ENCODE data around the gene ARHGEF16.

Gene ARHGEF16

DNA sequence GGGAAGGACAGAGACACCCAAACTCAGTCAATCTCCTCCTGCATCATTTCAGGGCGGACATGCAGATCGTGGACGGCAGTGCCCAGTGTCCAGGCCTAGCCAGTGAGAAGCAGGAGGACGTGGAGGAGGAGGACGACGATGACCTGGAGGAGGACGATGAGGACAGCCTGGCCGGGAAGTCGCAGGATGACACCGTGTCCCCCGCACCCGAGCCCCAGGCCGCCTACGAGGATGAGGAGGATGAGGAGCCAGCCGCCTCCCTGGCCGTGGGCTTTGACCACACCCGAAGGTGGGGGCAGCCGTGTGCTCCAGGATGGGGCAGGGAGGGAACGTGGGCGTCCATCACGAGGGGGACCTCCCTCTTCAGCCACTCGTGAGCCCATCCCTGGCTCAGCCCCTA, 23.6 kb upstream of the ARHGEF16 start:
- CTCF ChIA-PET: interaction anchor here (0.7 to 1.0 kb wide), 2 partner anchors 22 to 376 kb away, joined by 3 to 4 read pairs; no protein-coding TSS in a partner anchor
- TF ChIP-seq, protein P1, sequence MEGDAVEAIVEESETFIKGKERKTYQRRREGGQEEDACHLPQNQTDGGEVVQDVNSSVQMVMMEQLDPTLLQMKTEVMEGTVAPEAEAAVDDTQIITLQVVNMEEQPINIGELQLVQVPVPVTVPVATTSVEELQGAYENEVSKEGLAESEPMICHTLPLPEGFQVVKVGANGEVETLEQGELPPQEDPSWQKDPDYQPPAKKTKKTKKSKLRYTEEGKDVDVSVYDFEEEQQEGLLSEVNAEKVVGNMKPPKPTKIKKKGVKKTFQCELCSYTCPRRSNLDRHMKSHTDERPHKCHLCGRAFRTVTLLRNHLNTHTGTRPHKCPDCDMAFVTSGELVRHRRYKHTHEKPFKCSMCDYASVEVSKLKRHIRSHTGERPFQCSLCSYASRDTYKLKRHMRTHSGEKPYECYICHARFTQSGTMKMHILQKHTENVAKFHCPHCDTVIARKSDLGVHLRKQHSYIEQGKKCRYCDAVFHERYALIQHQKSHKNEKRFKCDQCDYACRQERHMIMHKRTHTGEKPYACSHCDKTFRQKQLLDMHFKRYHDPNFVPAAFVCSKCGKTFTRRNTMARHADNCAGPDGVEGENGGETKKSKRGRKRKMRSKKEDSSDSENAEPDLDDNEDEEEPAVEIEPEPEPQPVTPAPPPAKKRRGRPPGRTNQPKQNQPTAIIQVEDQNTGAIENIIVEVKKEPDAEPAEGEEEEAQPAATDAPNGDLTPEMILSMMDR (conservative IDR thresholded peaks at IDR 0.05; ENCODE audit: low read depth): no peak
- POLR2A ChIA-PET (ENCODE audit: low non-redundant PET): no interaction called here
- H3K27ac ChIP-seq: no peak overlapping the region
- no peak for DNase-seq (ENCODE audit: low spot score)

DNA sequence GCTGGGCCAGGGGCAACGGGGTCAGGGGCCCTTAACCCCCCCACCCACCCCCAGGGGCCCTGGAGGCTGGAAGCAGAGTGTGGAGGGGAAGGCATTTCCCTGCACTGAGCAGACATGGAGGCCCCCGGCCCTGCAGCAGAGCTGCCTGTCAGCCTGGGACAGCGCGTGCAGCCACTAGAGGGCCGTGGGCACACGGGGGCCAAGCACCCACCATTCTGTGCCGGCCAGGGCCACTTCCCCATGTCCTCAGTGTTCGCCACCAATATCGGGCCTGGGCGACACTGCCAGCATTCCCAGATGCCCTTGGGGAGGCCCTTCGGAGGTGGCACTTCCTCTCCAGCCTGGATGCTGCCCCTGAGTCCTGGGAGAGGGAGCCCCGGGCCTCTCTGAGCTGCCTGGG, 23.2 kb upstream of the ARHGEF16 start:
- H3K27ac ChIP-seq: no peak overlapping the region
- ChIA-PET POLR2A (ENCODE audit: low non-redundant PET) (no interaction called here), CTCF (interaction anchor here (0.6 to 1.5 kb wide), 3 partner anchors 12 to 376 kb away, joined by 3 to 7 read pairs (median 4); no protein-coding TSS in a partner anchor)
- no peak for DNase-seq (ENCODE audit: low spot score)
- TF ChIP-seq, protein P1 (conservative IDR thresholded peaks at IDR 0.05; ENCODE audit: low read depth): no peak; the same call in 1 of the 2 replicates

DNA sequence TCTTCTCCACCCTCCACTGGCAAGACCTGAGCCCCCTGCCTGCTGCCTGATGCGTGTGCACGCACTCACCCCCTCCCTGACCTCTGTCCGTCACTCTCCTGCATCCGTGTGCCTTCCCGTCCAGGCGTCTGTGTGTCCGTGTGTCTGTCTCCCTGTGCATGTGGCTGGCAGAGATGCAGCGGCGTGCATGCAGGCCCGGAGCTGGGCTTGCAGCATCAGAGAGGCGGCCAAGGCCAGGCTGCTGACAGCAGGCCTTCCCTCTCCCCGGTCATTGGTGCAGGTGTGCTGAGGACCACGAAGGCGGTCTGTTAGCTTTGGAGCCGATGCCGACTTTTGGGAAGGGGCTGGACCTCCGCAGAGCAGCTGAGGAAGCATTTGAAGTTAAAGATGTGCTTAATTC, 22.8 kb upstream of the ARHGEF16 start:
- H3K27ac ChIP-seq: no peak overlapping the region
- no peak for DNase-seq (ENCODE audit: low spot score)
- POLR2A ChIA-PET (ENCODE audit: low non-redundant PET): no interaction called here
- TF ChIP-seq, protein P1 (conservative IDR thresholded peaks at IDR 0.05; ENCODE audit: low read depth): no peak
- CTCF ChIA-PET: interaction anchor here (0.6 to 1.5 kb wide), 2 partner anchors 12 to 22 kb away, joined by 3 to 7 read pairs; no protein-coding TSS in a partner anchor

DNA sequence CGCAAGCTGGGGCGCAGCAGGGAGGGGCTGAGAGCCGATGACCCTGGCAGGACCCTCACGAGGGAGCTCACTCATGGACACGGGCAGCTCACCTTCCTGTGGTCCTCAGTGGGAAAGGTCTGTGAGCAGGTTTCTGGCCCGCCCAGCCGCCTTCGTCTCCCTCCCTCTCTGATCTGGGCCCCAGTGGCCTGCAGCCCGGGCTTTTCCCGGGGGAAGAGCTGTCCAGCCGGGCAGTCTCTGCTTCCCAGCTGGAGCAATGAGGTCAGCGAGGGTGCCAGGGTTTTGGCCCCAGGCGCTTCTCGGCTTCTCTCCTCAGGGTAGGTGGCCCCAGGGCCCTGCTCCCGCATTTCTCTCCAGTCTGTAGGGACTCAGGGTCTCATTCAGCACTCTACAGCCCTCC, 22.2 kb upstream of the ARHGEF16 start:
- POLR2A ChIA-PET (ENCODE audit: low non-redundant PET): no interaction called here
- TF ChIP-seq, protein P1 (conservative IDR thresholded peaks at IDR 0.05; ENCODE audit: low read depth): no peak
- CTCF ChIA-PET: interaction anchor here (1.5 kb wide), 1 partner anchor 21 kb away, joined by 7 read pairs; no protein-coding TSS in a partner anchor
- H3K27ac ChIP-seq: no peak overlapping the region
- DNase-seq (ENCODE audit: low spot score): no peak

DNA sequence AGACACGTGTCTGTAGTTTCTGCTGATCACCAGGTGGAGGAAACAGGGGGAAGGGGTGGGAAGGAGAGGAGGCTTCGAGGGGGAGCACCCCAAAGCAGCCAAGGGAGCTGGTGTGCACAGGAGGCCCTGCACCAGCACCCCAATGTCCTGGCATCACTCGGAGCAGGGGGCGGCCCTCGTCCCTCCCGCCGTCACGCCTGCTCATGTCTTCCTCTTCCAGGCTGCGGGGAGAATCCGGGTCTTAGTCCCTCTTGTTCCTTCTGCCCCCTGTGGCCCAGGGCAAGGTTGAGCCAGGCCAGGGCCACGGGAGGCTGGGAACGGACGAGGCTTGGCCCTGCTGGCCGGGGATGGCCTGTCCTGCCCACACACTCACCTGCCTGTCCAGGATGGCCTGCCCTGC, 21.4 kb upstream of the ARHGEF16 start:
- ChIA-PET CTCF (no interaction called here), POLR2A (ENCODE audit: low non-redundant PET) (no interaction called here)
- no peak overlapping the region for H3K27ac ChIP-seq
- no peak for DNase-seq (ENCODE audit: low spot score)
- TF ChIP-seq, protein P1 (conservative IDR thresholded peaks at IDR 0.05; ENCODE audit: low read depth): no peak

DNA sequence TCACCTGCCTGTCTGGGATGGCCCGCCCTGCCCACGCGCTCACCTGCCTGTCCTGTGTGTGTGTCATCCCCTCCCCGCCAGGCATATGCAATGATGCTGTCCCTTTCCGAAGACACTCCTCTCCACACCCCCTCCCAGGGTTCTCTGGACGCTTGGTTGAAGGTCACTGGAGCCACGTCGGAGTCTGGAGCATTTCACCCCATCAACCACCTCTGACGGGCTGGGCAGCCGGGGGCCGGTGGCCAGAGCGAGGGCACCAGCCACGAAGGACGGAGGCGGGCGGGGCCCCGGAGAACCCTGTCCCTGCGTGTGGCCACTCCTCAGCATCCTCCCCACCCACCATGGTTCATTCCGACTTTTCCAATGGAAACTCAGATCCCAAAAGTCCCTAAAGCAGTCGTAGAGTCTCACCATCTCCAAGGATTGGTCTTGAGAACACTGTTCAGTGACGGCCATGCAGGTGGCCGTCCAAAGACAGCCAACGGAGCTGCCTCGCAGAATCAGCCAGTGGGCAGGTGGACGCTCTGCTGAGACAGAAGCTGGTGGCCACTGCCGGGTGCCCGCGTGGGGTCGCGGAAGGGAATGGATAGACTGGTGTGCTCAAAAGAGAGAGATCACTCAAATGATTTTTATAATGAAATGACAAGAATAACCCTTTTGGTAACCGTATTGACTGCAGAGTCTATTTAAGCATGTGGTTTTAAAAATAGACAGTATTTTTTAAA, 20.7 kb upstream of the ARHGEF16 start:
- ChIA-PET CTCF (no interaction called here), POLR2A (ENCODE audit: low non-redundant PET) (no interaction called here)
- TF ChIP-seq, protein P1 (conservative IDR thresholded peaks at IDR 0.05; ENCODE audit: low read depth): no peak
- no peak overlapping the region for H3K27ac ChIP-seq
- no peak for DNase-seq (ENCODE audit: low spot score)
